Ascending aorta (tissue), 2 donors: ENCODE measurements around the gene MEG3. TPM values are rescaled to one million over a fixed set of nuclear protein-coding genes. Genes with fewer than 3 reads are reported as not detected.
A peak's percentile ranks its signal among the peaks of the same experiment; 100 is the strongest.

ENCODE experiments used
- DNase-seq, 2 donors: peaks; one replicate each; pipeline ENCODE4 v3.0.0-alpha.2; 2019; ENCODE audit warnings: low spot score in 2 of 2
- H3K27ac ChIP-seq, 2 donors: fragments of 200-600 bp; sonication (generic); one replicate each; pipeline ENCODE4 v1.5.1; 2016 to 2017; ENCODE audit warnings: mild to moderate bottlenecking in 1 of 2
- H3K27me3 ChIP-seq: fragments of 200-600 bp; sonication (generic); one replicate; pipeline ENCODE4 v1.5.1; 2017
- H3K36me3 ChIP-seq, 2 donors: fragments of 200-600 bp; sonication (generic); one replicate each; pipeline ENCODE4 v1.5.1; 2016
- H3K4me1 ChIP-seq, 2 donors: fragments of 200-600 bp; sonication (generic); one replicate each; pipeline ENCODE4 v1.5.1; 2016 to 2017; ENCODE audit warnings: mild to moderate bottlenecking in 1 of 2
- H3K4me3 ChIP-seq, 2 donors: fragments of 200-600 bp; sonication (generic); one replicate each; pipeline ENCODE4 v1.5.1; 2016 to 2017; ENCODE audit warnings: mild to moderate bottlenecking in 1 of 2
- H3K9me3 ChIP-seq, 2 donors: fragments of 200-600 bp; sonication (generic); one replicate each; pipeline ENCODE4 v1.5.1; 2016
- intact Hi-C: fragments of 100-400 bp; cut with DNase I; formaldehyde crosslinking; loops from one replicate; pipeline ENCODE4 v1.15.1; 2023
- total RNA-seq: library from RNA; depleted of rRNA; stranded (reverse); fragments of >200 nt; gene quantifications from one replicate; pipeline ENCODE4 v1.1.0, GENCODE V29; 2016
- TF ChIP-seq, protein P1 (sequence below), 3 experiments: fragments of 200-600 bp in 2 of 3; fragments of 450-650 bp in 1 of 3; sonication (generic) in 2 of 3; IDR thresholded peaks; one replicate each; pipeline ENCODE4 v1.5.1; 2016 to 2019; ENCODE audit warnings: antibody characterized with exemption in 3 of 3, mild to moderate bottlenecking in 1 of 3, moderate library complexity in 1 of 3

The MEG3 gene
- total RNA-seq, 1 donor from 2014 or later: 105 TPM

DNA sequence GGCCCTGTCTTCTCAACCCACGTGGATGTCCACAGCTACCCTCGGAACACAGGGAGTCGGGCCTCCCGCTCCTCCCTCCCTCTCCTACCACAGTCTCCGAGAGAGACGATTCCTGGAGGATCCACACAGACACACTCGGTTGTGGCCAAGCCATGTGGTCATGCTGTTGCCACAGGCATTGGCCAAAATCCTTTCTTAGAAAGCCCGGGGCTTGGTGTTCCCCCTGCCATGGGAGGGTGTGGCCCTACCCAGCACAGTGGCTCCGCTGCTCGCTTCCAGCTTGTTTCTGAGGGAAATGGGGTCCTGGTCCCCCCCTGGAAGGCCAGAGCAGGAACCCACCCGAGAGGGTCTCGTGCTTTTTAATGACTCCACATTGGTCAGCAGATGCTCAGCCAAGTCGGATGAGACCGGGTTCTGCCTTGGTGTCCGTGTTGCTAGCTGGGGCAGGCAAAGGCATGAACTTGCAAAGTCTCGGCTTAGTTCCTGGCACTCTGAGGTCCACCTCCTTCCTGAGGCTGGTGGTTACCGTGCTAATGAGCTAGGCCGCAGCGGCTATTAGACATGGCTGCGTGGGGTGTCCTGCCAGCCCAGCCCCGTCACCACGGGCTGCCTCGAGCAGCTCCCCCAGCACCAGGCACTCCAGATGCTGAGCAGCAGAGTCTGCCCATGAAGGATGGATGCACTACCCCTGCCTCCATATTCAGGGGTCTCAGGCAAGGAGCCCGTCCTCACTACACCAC is 46.8 kb upstream of the MEG3 start:
- intact Hi-C loops: no loop called here
- H3K27ac ChIP-seq: no peak overlapping the region
- no peaks in the 10 kb centered on the region for H3K27me3 ChIP-seq
- DNase-seq: peak in 1 of 2 donors; percentile 49
- H3K4me3 ChIP-seq: no peak overlapping the region
- no peaks in the 10 kb centered on the region for H3K4me1 ChIP-seq
- H3K9me3 ChIP-seq: no peaks in the 10 kb centered on the region
- TF ChIP-seq, protein P1, sequence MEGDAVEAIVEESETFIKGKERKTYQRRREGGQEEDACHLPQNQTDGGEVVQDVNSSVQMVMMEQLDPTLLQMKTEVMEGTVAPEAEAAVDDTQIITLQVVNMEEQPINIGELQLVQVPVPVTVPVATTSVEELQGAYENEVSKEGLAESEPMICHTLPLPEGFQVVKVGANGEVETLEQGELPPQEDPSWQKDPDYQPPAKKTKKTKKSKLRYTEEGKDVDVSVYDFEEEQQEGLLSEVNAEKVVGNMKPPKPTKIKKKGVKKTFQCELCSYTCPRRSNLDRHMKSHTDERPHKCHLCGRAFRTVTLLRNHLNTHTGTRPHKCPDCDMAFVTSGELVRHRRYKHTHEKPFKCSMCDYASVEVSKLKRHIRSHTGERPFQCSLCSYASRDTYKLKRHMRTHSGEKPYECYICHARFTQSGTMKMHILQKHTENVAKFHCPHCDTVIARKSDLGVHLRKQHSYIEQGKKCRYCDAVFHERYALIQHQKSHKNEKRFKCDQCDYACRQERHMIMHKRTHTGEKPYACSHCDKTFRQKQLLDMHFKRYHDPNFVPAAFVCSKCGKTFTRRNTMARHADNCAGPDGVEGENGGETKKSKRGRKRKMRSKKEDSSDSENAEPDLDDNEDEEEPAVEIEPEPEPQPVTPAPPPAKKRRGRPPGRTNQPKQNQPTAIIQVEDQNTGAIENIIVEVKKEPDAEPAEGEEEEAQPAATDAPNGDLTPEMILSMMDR (IDR thresholded peaks at IDR 0.05): no peak
- H3K36me3 ChIP-seq: no peaks in the 10 kb centered on the region

DNA sequence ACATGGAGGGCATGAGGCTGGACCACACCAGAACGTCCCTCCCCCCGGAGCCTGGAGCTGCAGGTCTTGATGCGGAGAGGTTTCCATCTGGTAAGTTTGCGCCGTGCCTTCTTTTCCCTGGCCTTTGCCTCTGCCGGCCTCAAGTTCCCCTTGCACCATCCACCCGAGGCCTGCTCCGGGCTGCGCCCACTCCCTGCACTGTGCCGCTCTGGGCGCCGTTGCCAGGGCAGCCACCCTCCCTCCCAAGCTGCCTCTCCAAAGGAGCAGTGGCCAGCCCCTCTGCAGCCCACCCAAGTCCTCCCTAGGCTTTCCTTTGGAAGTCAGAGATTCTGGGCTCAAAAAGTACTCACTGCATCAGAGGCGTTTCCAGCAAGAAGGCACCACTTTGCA is 46.2 kb upstream of the MEG3 start:
- intact Hi-C loops: no loop called here
- Histone ChIP-seq H3K4me1 (no peaks in the 10 kb centered on the region), H3K9me3 (no peaks in the 10 kb centered on the region), H3K4me3 (no peak overlapping the region), H3K27ac (no peak overlapping the region), H3K27me3 (no peaks in the 10 kb centered on the region), H3K36me3 (no peaks in the 10 kb centered on the region)
- TF ChIP-seq, protein P1 (IDR thresholded peaks at IDR 0.05): no peak
- peak in 1 of 2 donors; percentile 62 for DNase-seq

DNA sequence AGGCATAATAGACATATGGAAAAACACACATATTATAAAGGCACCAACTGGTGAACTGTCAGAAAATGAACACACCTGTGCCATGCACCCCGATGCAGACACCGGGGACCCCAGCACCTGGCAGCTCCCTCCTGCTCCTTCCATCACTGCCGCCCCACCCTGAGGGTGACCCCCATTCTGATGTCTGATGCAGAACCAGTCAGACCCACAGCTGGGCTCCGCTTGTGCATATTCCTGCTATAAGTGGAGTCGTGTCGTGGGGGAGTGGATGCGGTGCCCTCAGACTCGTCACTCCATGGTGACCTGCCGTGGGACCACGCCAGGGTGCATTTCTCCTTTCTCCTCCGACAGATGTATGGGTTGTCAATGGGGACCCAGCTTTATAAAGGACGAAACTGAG is 45.7 kb upstream of the MEG3 start:
- intact Hi-C loops: no loop called here
- Histone ChIP-seq H3K4me1 (no peaks in the 10 kb centered on the region), H3K4me3 (no peak overlapping the region), H3K27me3 (no peaks in the 10 kb centered on the region), H3K27ac (no peak overlapping the region), H3K9me3 (no peaks in the 10 kb centered on the region), H3K36me3 (no peaks in the 10 kb centered on the region)
- peak in 1 of 2 donors; percentile 43 for DNase-seq
- TF ChIP-seq, protein P1 (IDR thresholded peaks at IDR 0.05): no peak

DNA sequence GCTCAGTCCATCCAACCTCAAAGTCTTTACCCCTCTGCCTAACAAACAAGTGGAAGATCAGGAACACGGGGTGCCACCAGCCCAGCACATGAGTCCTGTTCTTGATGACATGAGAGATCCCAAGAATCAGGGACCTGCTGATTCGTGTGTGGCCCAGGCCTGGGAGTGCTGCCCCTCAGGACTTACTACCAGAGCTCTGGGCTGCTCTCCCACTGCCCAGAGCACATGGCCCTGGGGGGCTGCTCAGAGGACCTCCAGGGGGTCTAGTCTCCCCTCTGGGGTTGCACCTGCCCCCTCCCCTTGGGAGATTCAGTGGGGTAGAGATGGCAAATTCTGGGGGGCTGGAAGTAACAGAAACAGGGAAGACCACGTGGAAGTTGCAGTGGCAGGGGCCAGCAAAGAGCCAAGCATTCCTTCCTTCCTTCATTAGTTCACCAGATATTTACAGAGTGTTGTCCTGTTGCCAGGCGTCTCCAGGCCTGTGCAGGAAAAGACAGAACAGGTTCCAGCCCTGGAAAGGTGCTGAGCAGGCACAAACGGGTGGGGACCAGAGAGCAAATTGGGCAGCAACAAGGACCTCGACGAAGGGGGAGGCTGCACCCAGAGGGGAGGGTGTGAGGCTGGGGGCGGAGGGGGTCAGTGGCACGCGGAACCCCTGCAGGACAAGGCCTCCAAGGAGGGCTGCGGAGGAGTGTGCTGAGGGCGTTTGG is 45.1 kb upstream of the MEG3 start:
- DNase-seq: peak in 1 of 2 donors; percentile 31
- Histone ChIP-seq H3K9me3 (no peaks in the 10 kb centered on the region), H3K4me3 (no peak overlapping the region), H3K27me3 (no peaks in the 10 kb centered on the region), H3K27ac (no peak overlapping the region), H3K4me1 (no peaks in the 10 kb centered on the region), H3K36me3 (no peaks in the 10 kb centered on the region)
- TF ChIP-seq, protein P1 (IDR thresholded peaks at IDR 0.05): no peak
- intact Hi-C loops: no loop called here

DNA sequence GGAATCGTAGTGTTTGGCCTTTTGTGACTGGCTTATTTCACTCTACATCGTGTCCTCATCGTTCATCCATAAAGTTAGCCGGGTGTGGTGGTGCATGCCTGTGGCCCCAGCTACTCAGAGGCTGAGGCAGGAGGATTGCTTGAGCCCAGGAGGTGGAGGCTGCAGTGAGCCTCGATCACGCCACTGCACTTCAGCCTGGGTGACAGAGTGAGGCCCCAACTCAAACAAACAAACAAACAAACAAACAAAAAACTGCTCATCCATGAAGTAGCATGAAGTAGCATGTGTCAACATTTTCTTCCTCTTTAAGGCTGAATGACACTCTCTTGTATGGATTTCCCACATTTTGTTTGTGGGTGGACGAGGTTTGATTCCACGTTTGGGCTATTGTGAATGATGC is 44.0 kb upstream of the MEG3 start:
- TF ChIP-seq, protein P1 (IDR thresholded peaks at IDR 0.05): no peak
- Histone ChIP-seq H3K9me3 (no peaks in the 10 kb centered on the region), H3K27me3 (no peaks in the 10 kb centered on the region), H3K4me1 (no peaks in the 10 kb centered on the region), H3K4me3 (no peak overlapping the region), H3K36me3 (no peaks in the 10 kb centered on the region), H3K27ac (no peak overlapping the region)
- intact Hi-C loops: no loop called here
- no peak for DNase-seq
